GM10248 (cell line): ENCODE results near the gene ACACA.
"Not testable (repeated sequence)": the region's sequence is repeated elsewhere in the genome, so short reads cannot be mapped to it uniquely, and the experiment has no call there.

ENCODE experiments used
- CTCF ChIA-PET: fragments of 300-600 bp; sonication (Branson Sonifier 250); formaldehyde crosslinking; extraction: SDS; loops from one replicate; lab custom pipeline; 2021; ENCODE audit warnings: antibody characterized with exemption; lab: Yijun Ruan, JAX
- POLR2A ChIA-PET: fragments of 350-650 bp; sonication (Branson Sonifier 250); formaldehyde crosslinking; extraction: SDS; loops from one replicate; lab custom pipeline; 2020; ENCODE audit warnings: antibody characterized with exemption; lab: Yijun Ruan, JAX
- DNase-seq: peaks from one replicate; pipeline ENCODE4 v3.0.0; 2012; ENCODE audit errors: extremely low spot score
- TF ChIP-seq, protein P1 (sequence below): IDR thresholded peaks from 2 replicates; pipeline ENCODE4 v1.5.1; 2012; ENCODE audit warnings: mild to moderate bottlenecking, low read depth; ENCODE audit errors: extremely low read depth, missing control alignments, control extremely low read depth

ACACA gene

DNA sequence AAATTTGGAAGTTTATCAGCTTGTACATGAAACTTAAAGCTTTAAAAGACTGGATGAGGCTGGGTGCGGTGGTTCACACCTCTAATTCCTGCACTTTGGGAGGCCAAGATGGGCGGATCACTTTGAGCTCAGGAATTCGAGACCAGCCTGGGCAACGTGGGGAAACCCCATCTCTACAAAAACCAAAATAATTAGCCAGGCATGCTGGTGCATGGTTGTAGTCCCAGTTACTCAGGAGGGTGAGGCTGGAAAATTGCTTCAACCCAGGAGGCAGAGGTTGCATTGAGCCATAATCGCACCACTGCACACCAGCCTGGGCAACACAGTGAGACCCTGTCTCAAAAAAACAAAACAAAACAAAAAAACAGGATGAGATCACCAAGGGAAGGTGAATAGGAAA is 248.3 kb downstream of the ACACA start:
- POLR2A ChIA-PET: no interaction called here
- DNase-seq: no peak
- TF ChIP-seq, protein P1, sequence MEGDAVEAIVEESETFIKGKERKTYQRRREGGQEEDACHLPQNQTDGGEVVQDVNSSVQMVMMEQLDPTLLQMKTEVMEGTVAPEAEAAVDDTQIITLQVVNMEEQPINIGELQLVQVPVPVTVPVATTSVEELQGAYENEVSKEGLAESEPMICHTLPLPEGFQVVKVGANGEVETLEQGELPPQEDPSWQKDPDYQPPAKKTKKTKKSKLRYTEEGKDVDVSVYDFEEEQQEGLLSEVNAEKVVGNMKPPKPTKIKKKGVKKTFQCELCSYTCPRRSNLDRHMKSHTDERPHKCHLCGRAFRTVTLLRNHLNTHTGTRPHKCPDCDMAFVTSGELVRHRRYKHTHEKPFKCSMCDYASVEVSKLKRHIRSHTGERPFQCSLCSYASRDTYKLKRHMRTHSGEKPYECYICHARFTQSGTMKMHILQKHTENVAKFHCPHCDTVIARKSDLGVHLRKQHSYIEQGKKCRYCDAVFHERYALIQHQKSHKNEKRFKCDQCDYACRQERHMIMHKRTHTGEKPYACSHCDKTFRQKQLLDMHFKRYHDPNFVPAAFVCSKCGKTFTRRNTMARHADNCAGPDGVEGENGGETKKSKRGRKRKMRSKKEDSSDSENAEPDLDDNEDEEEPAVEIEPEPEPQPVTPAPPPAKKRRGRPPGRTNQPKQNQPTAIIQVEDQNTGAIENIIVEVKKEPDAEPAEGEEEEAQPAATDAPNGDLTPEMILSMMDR: no peak
- CTCF ChIA-PET: interaction anchor here (0.5 to 1.8 kb wide), 4 partner anchors 11 to 54 kb away, joined by 3 to 5 read pairs (median 4); no protein-coding TSS in a partner anchor

- CTCF ChIA-PET: interaction anchor here (1.1 to 4.6 kb wide), 4 partner anchors 10 to 100 kb away, joined by 3 to 22 read pairs (median 4); no protein-coding TSS in a partner anchor
These were observed 258.5 kb downstream of the ACACA start for GRCh38 chr17:37148156-37148555.

GRCh38 chr17:37147301-37147812 is 259.3 kb downstream of the ACACA start:
- TF ChIP-seq, protein P1: no peak
- CTCF ChIA-PET: interaction anchor here (0.9 to 4.6 kb wide), 2 partner anchors 9 to 37 kb away, joined by 3 to 22 read pairs; no protein-coding TSS in a partner anchor
- POLR2A ChIA-PET: interaction anchor here (0.6 kb wide), 1 partner anchor 46 kb away, joined by 4 read pairs; no protein-coding TSS in a partner anchor
- peak; percentile 53 for DNase-seq

More at GRCh38 chr17:37148156-37148555, 258.5 kb downstream of the ACACA start:
- POLR2A ChIA-PET: no interaction called here
- no peak for DNase-seq
- TF ChIP-seq, protein P1: no peak

GRCh38 chr17:37146086-37147064 is 260.3 kb downstream of the ACACA start:
- ChIA-PET CTCF (interaction anchor here (4.6 kb wide), 1 partner anchor 8 kb away, joined by 22 read pairs; no protein-coding TSS in a partner anchor), POLR2A (no interaction called here)
- no peak for DNase-seq
- TF ChIP-seq, protein P1: no peak

GRCh38 chr17:37144075-37144701 is 262.4 kb downstream of the ACACA start:
- ChIA-PET CTCF (no interaction called here), POLR2A (no interaction called here)
- DNase-seq: no peak
- TF ChIP-seq, protein P1: no peak

DNA sequence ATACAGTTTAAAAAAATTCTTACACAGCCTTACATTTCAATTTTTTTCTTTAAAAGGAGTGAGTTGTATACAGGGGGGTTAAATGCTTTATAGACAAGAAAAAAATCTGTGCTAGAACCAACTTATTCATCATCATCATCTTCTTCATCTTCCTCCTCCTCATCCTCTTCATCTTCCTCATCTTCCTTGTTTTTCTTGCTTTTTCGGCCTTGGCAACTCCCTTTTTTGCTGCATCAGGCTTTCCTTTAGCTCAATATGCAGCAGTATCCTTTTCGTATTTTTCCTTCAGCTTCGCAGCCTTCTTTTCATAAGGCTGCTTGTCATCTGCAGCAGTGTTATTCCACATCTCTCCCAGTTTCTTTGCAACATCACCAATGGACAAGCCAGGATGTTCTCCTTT is 263.1 kb downstream of the ACACA start:
- CTCF ChIA-PET: not testable (repeated sequence)

More for the DNA sequence above, 263.1 kb downstream of the ACACA start:
- DNase-seq, POLR2A ChIA-PET: not testable (repeated sequence)
